HG03066 (cell line): Measurements from ENCODE around the gene NRM.
A peak's percentile ranks its signal among the peaks of the same experiment; 100 is the strongest.
"Not testable (repeated sequence)": the region's sequence is repeated elsewhere in the genome, so short reads cannot be mapped to it uniquely, and the experiment has no call there.

Source experiments
- ATAC-seq: cut with Tn5 transposase; IDR thresholded peaks from one replicate; pipeline ENCODE4 v1.9.1; 2021; ENCODE audit warnings: low read depth; ENCODE audit not compliant: unreplicated experiment

The NRM gene

GRCh38 chr6:30672445-30673253 lies 18.1 kb downstream of the NRM start, which contains the start of gene DHX16:
DHX16 (minus strand) TSS chr6:30673006; CDS start chr6:30672841, 165 bp downstream.
- ATAC-seq = peak; percentile 78

DNA sequence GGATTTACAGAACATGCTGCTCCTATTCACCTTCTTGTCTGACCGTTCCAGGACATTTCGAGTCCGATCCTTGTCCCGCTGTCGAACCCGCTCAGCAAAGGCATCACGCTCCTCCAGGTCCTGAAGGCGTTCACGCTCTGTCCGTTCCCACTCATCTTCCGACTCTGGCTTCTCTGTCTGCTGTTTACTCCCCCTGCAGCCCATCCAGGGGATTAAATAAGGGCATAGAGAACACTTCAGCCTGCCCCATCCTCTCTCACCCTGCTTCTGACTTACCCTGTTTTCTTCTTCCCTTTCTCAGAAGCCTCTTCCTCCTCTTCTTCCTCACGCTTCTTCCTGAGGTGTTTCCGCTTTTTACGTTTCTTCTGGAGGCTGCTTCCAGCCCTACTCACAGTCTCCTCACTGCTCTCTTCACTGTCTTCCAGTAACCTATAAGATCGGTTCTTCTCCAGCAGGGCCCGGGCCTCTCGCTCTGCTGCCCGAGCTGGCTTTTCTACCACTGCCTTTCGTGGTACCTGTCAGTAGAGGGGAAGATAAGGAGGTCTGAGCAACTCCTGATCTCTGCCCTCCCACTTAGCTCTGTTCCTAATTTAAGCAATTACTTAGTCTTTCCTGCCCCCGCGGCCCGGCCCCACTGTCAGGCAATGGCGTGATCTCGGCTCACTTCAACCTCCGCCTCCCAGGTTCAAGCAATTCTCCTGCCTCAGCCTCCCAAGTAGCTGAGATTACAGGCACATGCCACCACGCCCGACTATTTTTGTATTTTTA lies 19.8 kb downstream of the NRM start:
- no peak for ATAC-seq

- ATAC-seq = not testable (repeated sequence)
Measured at GRCh38 chr6:30666300-30666699, 24.5 kb downstream of the NRM start.

GRCh38 chr6:30664994-30665767 lies 25.6 kb downstream of the NRM start:
- ATAC-seq = no peak

DNA sequence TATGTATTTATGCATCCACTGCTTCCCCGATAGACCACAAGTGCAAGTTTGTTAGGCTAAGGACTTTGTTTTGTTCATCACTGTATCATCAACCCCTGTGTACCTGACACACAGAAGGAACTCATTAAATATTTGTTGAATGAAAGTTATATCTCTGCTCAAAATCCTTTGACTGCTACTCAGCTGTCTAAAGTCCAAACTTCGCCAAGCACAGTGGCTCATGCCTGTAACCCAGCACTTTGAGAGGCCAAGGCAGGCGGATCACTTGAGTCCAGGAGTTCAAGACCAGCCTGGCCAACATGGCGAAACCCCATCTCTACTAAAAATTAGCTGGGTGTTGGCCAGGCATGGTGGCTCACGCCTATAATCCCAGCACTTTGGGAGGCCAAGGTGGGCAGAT lies 32.9 kb downstream of the NRM start:
- not testable (repeated sequence) for ATAC-seq

GRCh38 chr6:30657454-30657853 lies 33.3 kb downstream of the NRM start:
- ATAC-seq = no peak

DNA sequence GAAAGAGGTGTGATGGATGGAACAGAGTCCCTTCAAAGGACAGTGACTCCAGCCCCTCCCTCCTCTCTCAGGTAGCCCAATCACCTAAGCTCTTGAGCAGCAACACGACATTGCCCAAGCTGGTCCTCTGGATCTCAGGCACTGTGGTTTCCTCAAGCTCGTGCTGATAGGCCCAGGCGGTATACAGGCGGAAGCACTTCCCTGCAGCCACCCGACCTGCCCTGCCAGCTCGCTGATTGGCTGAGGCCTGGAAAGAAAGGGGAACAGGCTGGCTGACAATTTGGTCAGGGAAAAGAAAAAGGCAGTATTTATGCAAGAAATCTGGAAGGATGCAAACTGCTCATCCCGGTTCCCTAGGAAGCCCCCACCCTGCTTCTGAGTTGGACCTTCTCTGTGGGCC lies 34.3 kb downstream of the NRM start:
- no peak for ATAC-seq

GRCh38 chr6:30655743-30656094 lies 35.1 kb downstream of the NRM start:
- no peak for ATAC-seq

- no peak for ATAC-seq
Measured at GRCh38 chr6:30654798-30655742, 35.7 kb downstream of the NRM start.

- no peak for ATAC-seq
Measured at GRCh38 chr6:30651143-30651542, 39.6 kb downstream of the NRM start.

DNA sequence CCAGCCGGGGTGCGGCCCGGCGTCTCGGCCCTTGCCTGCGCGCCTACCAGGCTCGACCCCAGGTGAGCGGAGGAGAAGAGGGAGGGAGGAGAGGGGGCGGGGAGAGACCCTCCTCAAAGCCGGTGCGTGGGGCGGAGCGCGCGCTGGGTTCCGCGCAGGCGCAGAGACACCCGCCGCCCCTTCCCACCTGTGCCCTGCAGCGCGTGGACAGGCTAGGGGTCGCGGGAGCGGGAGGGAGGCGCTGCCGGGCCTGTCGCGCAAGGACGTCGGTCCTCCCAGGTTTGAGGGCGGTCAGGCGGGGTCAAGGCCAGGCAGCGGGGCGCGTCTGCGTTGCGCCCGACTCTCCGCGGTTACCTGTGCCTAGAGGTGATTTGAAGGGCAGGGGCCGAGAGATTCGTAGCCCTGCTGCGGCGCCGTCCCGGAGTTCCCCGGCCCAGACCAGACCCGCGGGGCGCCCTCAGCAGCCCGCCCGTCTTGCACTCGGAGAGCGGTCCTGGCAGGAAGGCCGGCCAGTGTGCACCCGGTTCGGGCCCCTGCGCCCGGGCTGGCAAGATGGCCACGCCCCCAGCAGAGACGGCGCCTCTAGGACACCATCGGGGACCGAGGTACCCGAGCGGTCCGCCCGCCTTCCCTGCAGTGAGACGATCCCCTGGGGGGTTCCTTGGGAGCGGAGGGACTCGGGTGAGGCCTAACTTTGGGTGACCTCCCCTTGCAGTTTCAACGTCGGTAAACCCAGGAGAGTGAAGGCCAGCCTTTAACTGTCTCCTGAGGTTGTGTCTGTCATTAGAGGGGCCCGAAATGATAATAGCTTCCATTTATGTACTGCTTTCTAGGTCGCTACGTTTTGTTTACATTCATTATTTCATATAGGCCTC lies 43.3 kb downstream of the NRM start:
- ATAC-seq = peak; percentile 49

GRCh38 chr6:30646450-30647241 lies 44.1 kb downstream of the NRM start, which contains the start of gene C6orf136:
C6orf136 (plus strand) TSS chr6:30647133; CDS start chr6:30647232, 99 bp downstream.
- ATAC-seq = peak; percentile 66

DNA sequence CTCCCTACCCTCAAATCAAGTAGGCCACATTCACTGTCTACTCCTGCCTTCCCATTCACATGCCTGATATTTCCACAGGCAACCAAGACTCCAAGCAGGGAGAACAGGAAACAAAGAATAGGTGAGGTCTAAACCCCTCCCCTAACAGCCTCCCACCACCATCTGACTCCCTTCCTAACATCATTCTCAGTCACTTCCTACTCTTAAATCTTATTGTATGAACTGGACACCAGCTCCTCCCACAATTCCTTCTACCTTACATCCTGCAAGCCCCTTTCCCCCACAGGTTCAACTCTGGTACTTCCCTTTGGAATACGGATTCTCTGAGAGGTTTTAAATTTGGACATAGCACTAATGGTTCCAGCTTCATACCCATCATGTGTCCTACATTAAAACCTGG lies 44.8 kb downstream of the NRM start:
- ATAC-seq = no peak

DNA sequence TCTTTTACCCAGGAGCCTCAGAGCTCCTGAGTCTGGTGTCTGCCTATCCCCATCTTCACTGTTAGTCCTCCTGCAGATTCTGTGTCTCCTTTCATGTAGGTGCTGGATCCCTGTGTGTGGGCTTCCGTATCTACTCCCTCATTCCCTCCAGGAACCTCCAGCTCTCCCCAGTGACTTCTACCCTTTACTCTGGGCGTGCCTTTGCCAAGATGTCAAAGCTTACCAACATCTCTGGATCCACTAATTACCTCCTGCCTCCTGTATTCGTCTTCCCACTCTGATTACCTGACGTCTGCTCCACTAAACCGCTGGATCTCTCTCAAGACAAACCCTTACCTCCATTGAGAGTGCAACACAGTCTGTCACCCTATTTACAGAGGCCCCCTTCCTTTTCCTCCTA lies 46.0 kb downstream of the NRM start:
- ATAC-seq = no peak

DNA sequence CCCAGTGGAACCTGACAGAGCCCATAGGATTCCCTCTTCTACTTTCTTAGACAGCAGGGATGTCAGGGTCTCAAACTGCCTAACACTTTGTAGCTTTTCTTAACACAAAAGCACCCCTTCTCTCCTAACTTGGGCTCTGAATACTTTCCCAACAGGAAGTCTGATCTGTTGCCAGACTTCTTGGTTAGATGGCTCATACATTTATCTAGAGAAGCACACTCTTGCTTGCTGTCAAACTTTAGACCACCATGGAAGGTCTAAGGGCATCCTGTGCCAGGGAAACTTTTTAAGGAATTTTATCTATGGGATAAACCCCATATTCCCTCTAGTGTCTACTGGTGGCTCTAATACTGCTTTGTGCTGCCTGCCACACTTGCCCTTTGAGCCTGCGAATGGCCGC lies 47.1 kb downstream of the NRM start:
- ATAC-seq = no peak

DNA sequence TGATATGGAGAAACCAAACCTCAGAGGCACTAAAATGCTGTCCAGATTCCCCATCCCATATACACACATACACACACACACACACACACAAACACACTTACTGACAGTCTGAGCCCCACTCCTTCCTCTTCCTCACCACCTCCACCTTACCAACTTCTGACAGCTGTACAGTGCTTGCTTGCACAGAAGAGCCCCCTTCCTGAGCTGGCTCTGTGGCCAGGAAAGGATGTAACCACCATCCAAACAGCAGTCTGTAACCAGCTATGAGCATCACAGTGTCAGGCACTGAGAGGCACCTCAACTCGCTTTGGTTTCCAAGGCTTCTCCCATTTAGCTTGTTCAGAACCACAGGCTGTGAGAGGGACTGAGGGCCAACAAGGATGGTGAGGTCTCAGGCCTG lies 49.7 kb downstream of the NRM start:
- no peak for ATAC-seq

DNA sequence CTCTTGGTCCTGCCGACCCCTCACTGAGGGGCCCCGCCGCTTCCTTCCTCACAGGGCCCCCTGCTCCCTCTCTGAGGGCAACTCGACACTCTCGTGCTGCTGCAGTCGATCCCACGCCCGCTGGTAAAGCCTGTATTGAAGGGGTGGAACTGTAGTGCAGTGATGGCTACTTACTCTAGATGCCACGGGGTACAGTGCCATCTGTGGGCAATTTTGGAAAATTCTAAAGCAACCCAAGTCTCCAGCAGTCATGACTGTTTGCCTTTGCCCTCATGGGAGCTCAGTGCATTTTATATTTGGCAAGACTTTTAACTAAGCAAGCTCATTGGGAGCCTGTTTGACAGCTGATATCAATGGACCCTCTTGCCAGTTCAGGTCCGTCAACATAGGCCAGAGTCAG lies 50.3 kb downstream of the NRM start:
- no peak for ATAC-seq
